Osteoblast (primary cell): Measurements from ENCODE around the gene ZNF83. TPM values are rescaled to one million over a fixed set of nuclear protein-coding genes. Genes with fewer than 3 reads are reported as not detected.
"Not testable (repeated sequence)": the region's sequence is repeated elsewhere in the genome, so short reads cannot be mapped to it uniquely, and the experiment has no call there.

Experiments used
- DNase-seq: peaks from one replicate; pipeline ENCODE4 v3.0.0; 2011; ENCODE audit warnings: low spot score, mixed read lengths; ENCODE audit not compliant: insufficient read length; ENCODE audit errors: missing footprints
- H2AFZ ChIP-seq: 2 replicates; pipeline ENCODE4 v1.6.0; 2011; ENCODE audit warnings: mild to moderate bottlenecking, low read length
- H3K27ac ChIP-seq: 2 replicates; pipeline ENCODE4 v1.5.1; 2011; ENCODE audit warnings: mild to moderate bottlenecking, low read depth, low read length, moderate library complexity
- H3K27me3 ChIP-seq: 2 replicates; pipeline ENCODE4 v1.6.0; 2012; ENCODE audit warnings: mild to moderate bottlenecking, control low read depth, inconsistent platforms, low read length, moderate library complexity; ENCODE audit not compliant: insufficient read depth
- H3K36me3 ChIP-seq: 2 replicates; pipeline ENCODE4 v1.5.1; 2011; ENCODE audit warnings: mild to moderate bottlenecking, low read length, control low read depth, moderate library complexity; ENCODE audit not compliant: insufficient read depth
- H3K4me1 ChIP-seq: 2 replicates; pipeline ENCODE4 v1.5.1; 2011; ENCODE audit warnings: mild to moderate bottlenecking, low read length, control low read depth, moderate library complexity; ENCODE audit not compliant: insufficient read depth
- H3K4me2 ChIP-seq: 2 replicates; pipeline ENCODE4 v1.6.0; 2011; ENCODE audit warnings: mild to moderate bottlenecking, low read length; ENCODE audit not compliant: insufficient read depth
- H3K4me3 ChIP-seq: fragments of 200-600 bp; sonication (generic); 3 replicates; pipeline ENCODE4 v1.5.1; 2012; ENCODE audit warnings: mild to moderate bottlenecking, low read length, inconsistent platforms; ENCODE audit not compliant: insufficient read depth
- H3K79me2 ChIP-seq: 2 replicates; pipeline ENCODE4 v1.6.0; 2012; ENCODE audit warnings: mild to moderate bottlenecking, low read length, control low read depth, inconsistent platforms; ENCODE audit not compliant: insufficient read depth
- H3K9me3 ChIP-seq: 2 replicates; pipeline ENCODE4 v1.5.1; 2011; ENCODE audit warnings: low read depth, low read length, control low read depth
- H4K20me1 ChIP-seq: 2 replicates; pipeline ENCODE4 v1.6.0; 2012; ENCODE audit warnings: mild to moderate bottlenecking, low read length, control low read depth; ENCODE audit not compliant: insufficient read depth
- CTCF ChIP-seq: IDR thresholded peaks from 2 replicates; pipeline ENCODE4 v1.5.1; 2011; ENCODE audit warnings: mild to moderate bottlenecking, low read depth, low read length, moderate library complexity; ENCODE audit errors: extremely low read depth
- total RNA-seq: library from RNA; depleted of rRNA; stranded (reverse); fragments of >200 nt; gene quantifications from 2 replicates; pipeline ENCODE4 v1.2.3, GENCODE V29; 2012

Gene ZNF83
- total RNA-seq, 1 donor: 52.8 TPM

GRCh38 chr19:52638601-52639000 is 446 bp upstream of the ZNF83 start:
- Histone ChIP-seq H3K4me1 (peaks cover 16% of the 10 kb centered on the region), H3K36me3 (peaks cover 11% of the 10 kb centered on the region), H4K20me1 (no peaks in the 10 kb centered on the region), H3K4me3 (peak overlapping the region; percentile 81), H2AFZ (peak overlapping the region; percentile 91), H3K27ac (peak overlapping the region; percentile 31), H3K4me2 (peak overlapping the region; percentile 87), H3K27me3 (no peaks in the 10 kb centered on the region), H3K79me2 (peaks cover 8% of the 10 kb centered on the region), H3K9me3 (no peaks in the 10 kb centered on the region)
- TF ChIP-seq CTCF: no peak
- DNase-seq: peak; percentile 69

GRCh38 chr19:52635786-52636570 is 2.2 kb downstream of the ZNF83 start:
- DNase-seq: peak; percentile 73
- Histone ChIP-seq H3K4me3 (no peak overlapping the region), H3K36me3 (peaks cover 13% of the 10 kb centered on the region), H4K20me1 (no peaks in the 10 kb centered on the region), H3K27me3 (no peaks in the 10 kb centered on the region), H2AFZ (no peak overlapping the region), H3K4me1 (peaks cover 16% of the 10 kb centered on the region), H3K9me3 (no peaks in the 10 kb centered on the region), H3K27ac (peak overlapping the region; percentile 80), H3K4me2 (peak overlapping the region; percentile 54), H3K79me2 (peaks cover 8% of the 10 kb centered on the region)
- no peak for TF ChIP-seq CTCF

GRCh38 chr19:52627441-52627840 is 10.7 kb downstream of the ZNF83 start:
- not testable (repeated sequence) for H3K9me3 ChIP-seq, H2AFZ ChIP-seq, H3K36me3 ChIP-seq, H3K4me3 ChIP-seq, H3K79me2 ChIP-seq, H4K20me1 ChIP-seq, H3K27me3 ChIP-seq, DNase-seq, H3K4me1 ChIP-seq, H3K27ac ChIP-seq, H3K4me2 ChIP-seq

GRCh38 chr19:52626915-52627314 is 11.2 kb downstream of the ZNF83 start:
- no peak overlapping the region for H3K27ac ChIP-seq
- peaks cover 10% of the 10 kb centered on the region for H3K36me3 ChIP-seq
- peaks cover 2% of the 10 kb centered on the region for H4K20me1 ChIP-seq
- H3K27me3 ChIP-seq: no peaks in the 10 kb centered on the region
- H3K4me3 ChIP-seq: no peak overlapping the region
- no peaks in the 10 kb centered on the region for H3K4me1 ChIP-seq
- TF ChIP-seq CTCF: no peak
- H3K4me2 ChIP-seq: no peak overlapping the region
- peaks cover 7% of the 10 kb centered on the region for H3K79me2 ChIP-seq
- no peak for DNase-seq
- no peaks in the 10 kb centered on the region for H3K9me3 ChIP-seq
- H2AFZ ChIP-seq: no peak overlapping the region
